Measurements from ENCODE around the gene OR2M5.

OR2M5 gene

GRCh38 chr1:248144513-248145198, at the start of gene OR2M5:
Gene OR2M5, plus strand, starts transcription at chr1:248145148. Its CDS starts 0 bp downstream, at chr1:248145148.
- no peak for DNase-seq

DNA sequence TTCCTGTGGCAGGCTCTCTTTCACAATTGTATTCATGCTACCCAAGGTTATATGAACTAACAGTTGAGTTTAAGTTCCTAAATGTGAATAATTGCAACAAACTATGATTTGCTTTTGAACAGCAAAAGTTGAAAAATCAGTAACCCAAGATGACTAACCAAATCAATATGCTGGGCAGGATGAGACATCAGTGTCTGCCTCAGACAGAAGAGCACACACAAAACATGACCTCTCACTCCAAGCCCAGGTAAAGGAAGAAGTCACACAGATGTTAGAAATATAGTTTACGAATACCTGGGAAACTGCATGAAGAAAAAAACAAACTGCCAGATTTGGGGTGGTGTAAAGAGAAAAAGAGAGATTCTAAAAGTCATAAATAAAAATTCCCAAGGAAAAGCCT, 46.4 kb upstream of the OR2M5 start:
- no peak for DNase-seq

DNA sequence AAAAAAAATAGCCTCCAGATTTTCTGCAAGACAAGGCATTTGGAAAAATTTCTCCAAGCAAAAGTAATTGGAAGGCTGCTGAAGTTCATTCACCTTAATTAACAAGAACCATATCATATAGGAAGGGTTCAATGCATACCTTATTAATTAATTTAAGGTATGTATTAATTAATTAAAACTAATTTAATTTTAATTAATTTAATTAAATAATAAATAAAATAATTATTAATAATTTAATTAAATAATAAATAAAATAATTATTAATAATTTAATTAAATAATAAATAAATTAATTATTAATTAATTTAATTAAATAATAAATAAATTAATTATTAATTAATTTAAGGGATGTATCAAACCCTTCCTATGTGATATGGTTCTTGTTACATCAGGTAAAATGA, 42.1 kb upstream of the OR2M5 start:
- DNase-seq, result no peak

DNA sequence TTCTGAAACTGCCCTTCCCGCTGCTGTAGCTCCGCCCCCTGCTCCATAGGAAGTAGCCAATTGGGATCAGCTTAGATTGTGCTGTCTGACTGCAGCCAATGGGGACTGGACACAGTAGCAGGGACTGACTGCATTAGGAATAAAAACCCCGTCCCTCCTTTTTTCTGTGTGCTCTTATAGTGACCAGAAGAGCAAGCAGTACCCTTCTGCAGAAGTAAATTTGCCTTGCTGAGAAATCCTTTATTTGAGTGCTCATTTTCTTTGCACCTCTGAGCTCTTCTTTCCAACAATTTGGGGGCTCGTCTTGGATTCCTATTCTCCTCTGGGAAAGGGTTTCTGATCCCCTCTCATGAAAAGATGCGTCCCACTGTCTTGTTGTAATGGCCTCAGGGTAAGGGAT, 33.8 kb upstream of the OR2M5 start:
- no peak for DNase-seq

GRCh38 chr1:248114890-248115289, 30.1 kb upstream of the OR2M5 start:
- DNase-seq, result no peak

DNA sequence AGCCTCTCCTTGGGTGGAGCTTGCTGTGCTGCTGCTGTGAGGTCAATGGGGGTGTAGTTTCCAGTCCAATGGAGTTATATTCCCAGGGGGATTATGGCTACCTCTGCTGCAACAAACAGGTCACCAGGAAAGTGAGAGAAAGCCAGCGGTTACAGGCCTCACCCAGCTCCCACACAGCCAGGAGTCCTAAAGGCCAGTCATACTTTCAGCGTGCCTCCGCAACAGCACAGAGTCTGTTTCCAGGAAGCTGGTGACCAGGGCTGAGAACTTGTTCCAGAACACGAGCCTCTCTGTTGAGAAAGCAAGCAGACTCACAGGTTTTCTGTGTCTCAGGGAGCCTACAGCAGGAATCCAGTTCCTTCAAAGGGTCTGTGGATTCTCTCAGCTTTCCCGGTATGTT, 17.3 kb upstream of the OR2M5 start:
- DNase-seq, result no peak

DNA sequence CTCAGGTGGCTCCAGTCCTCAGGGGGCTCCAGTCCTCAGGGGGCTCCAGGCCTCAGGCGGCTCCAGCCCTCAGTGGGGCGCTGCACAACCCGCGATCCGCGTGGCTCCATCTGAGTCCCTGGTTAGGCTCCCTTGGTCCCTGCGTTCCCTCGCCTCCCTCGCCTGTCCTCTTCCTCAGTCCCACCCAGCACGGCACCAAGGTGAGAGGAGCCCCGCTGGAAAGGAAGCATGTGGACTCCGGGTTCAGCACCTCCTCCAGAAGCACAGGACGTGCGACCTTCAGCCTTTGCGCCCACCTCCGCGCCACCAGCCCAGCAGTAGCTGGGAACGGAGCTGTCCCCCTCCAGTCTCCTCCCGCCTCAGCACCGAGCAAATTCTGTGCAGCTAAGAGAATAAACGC, 8.1 kb upstream of the OR2M5 start:
- no peak for DNase-seq

DNA sequence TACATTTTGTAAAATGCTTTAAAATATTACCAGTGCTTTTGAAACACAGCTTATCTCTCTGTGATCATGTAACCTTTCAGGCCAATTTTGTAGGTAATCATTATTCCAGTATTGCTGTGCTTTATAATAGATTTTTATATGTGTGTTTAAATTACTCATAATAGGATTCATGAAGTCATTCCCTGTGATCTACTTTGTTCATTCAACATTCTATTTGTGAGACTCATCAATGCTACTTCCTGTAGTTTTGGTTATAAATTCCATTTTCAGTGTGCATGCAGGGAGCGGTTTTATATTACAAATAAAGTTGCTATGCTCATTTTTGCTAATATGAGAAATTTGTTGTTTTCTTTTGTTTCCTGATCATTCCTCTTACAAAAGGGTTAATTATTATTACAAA, 4.1 kb upstream of the OR2M5 start:
- no peak for DNase-seq

GRCh38 chr1:248143311-248143710, 1.6 kb upstream of the OR2M5 start:
- no peak for DNase-seq

DNA sequence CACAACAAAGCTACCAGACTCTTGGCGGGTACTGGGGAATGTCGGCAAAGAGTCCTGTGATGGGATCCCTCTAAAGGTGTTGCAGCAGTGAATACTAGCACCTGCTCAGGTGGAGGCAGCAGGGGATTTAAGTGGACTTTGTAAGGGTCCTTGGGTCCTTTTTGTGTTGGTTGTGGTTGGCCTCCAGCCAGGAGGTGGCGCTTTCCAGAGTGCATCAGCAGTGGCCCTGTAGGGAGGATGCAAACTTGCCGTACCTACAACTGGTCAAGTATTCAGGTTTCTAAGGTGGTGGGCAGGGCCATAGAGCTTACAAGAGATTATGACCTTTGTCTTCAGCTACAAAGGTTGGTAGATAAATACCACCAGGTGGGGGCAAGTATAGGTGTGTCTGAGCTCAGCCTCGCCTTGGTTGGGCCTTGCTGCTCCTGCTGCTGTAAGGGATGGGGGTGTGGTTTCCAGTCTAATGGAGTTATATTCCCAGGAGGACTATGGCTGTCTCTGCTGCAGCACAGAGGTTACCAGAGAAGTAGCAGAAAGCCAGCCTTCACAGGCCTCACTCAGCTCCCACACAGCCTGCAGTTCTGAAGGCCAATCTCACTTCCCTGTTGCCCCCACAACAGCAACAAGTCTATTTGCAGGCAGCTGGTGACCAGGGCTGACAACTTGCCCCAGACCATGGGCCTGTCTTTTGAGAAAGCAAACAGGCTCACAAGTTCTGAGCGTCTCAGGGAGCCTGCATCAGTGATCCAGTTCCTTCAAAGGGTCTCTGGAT, 7.3 kb downstream of the OR2M5 start:
- DNase-seq, result no peak

DNA sequence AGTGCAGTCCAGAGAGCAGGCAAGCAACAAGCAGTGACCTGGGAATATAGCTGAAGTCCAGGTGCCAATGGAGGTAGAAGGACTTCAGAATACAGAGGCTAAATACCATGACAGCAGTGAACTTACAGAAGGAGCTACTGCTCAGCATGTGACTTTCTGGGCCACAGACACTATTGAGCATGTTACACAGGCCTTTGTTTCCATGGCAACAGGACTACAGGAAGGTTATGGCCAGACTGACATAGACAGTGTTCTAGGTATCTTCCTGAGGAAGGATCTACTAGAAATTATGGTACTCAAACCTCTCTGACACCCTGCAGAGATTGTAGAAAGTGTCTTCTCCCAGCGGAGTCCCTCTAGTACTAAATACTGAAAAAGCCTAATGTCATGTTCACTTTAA, 11.0 kb downstream of the OR2M5 start:
- no peak for DNase-seq

- no peak for DNase-seq
Measured at GRCh38 chr1:248158758-248159157, 13.8 kb downstream of the OR2M5 start.

DNA sequence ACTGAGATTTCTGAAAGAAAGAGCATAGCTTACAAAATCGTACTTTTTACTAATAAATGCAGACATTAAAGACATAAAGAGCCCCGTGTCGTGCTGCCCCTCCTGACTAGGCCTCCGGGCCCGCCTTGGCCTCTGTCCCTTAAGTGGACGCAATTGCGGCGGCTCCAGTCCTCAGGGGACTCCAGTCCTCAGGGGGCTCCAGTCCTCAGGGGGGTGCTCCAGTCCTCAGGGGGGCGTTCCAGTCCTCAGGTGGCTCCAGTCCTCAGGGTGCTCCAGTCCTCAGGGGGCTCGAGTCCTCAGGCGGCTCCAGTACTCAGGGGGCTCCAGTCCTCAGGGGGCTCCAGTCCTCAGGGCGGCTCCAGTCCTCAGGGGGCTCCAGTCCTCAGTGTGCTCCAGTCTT, 19.1 kb downstream of the OR2M5 start:
- no peak for DNase-seq

- DNase-seq, result no peak
Measured at GRCh38 chr1:248165186-248165585, 20.2 kb downstream of the OR2M5 start.

GRCh38 chr1:248174521-248174920, 29.6 kb downstream of the OR2M5 start, which contains the start of gene OR2M2:
Gene OR2M2, plus strand, starts transcription at chr1:248174821. Its CDS starts 5,165 bp downstream, at chr1:248179986.
- DNase-seq, result no peak

DNA sequence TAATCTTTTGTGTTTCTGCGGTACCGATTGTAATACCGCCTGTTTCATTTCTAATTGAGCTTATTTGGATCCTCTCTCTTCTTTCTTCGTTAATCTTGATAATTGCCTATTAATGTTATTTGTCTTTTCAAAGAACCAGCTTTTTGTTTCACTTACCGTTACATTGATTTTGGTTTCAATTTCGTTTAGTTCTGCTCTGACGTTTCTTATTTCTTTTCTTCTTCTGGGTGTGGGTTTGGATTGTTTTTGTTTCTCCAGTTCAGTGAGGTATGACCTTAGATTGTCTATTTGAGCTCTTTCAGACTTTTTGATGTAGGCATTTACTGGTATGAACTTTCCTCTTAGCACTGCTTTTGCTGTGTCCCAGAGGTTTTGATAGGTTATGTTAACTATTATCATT, 39.0 kb downstream of the OR2M5 start:
- no peak for DNase-seq

DNA sequence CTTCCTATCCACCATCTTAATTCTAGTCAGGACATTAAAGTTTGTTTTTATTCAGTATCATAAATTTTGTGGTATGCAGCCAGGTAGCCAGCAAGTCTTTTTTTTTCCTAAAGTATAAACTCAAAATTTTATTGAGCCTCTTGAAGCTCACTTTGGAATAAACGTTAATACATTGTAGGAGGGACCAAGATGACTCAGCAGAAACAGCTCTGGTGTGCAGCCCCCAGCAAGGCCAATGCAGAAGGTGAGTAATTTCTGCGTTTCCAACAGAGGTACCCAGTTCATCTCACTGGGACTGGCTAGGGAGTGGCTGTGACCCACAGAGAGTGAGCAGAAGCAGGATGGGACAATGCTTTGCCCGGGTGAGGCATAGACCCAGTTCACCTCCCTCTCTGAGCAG, 42.4 kb downstream of the OR2M5 start:
- DNase-seq, result no peak

- no peak for DNase-seq
Measured at GRCh38 chr1:248189026-248189425, 44.1 kb downstream of the OR2M5 start.

DNA sequence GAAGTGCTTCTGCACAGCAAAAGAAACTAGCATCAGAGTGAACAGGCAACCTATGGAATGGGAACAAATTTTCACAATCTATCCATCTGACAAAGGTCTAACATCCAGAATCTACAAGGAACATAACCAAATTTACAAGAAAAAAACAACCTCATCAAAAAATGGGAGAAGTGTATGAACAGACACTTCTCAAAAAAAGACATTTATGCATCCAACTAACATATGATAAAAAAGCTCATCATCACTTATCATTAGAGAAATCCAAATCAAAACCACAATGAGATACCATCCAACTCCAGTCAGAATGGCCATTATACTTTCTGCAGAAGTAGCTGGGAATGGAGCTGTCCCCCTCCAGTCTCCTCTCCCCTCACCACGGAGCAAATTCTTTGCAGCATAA, 49.2 kb downstream of the OR2M5 start:
- DNase-seq, result no peak
